SU-DHL-6 (cell line): ENCODE data around the gene LSM14B.

Source experiments
- H2AFZ ChIP-seq: fragments of 200-600 bp; sonication (generic); 2 replicates; pipeline ENCODE4 v1.6.1; 2014; ENCODE audit warnings: low read depth, mild to moderate bottlenecking, moderate library complexity, mixed read lengths, antibody characterized with exemption, low read length; ENCODE audit not compliant: severe bottlenecking
- H3F3A ChIP-seq: fragments of 200-600 bp; shearing (Covaris generic); 2 replicates; pipeline ENCODE4 v1.6.0; 2016; ENCODE audit warnings: antibody characterized with exemption, mild to moderate bottlenecking; ENCODE audit not compliant: insufficient read depth
- H3K27ac ChIP-seq: fragments of 200-600 bp; sonication (generic); 2 replicates; pipeline ENCODE4 v1.5.1; 2016; ENCODE audit warnings: low read depth, mild to moderate bottlenecking, low read length, moderate library complexity, mixed read lengths
- H3K27me3 ChIP-seq: fragments of 200-600 bp; sonication (generic), shearing (Covaris generic); 2 replicates; pipeline ENCODE4 v1.6.0; 2014; ENCODE audit warnings: mild to moderate bottlenecking, low read length
- H3K36me3 ChIP-seq: fragments of 200-600 bp; sonication (generic); 2 replicates; pipeline ENCODE4 v1.6.1; 2014; ENCODE audit warnings: mild to moderate bottlenecking, low read length, mixed read lengths
- H3K4me2 ChIP-seq: fragments of 300-600, 200-600 bp; shearing (Covaris generic), sonication (generic); 2 replicates; pipeline ENCODE4 v1.6.0; 2014; ENCODE audit warnings: low read length, low read depth, mild to moderate bottlenecking; ENCODE audit not compliant: poor library complexity, severe bottlenecking
- H3K4me3 ChIP-seq: fragments of 200-600 bp; sonication (generic); 2 replicates; pipeline ENCODE4 v1.5.1; 2014; ENCODE audit warnings: antibody characterized with exemption, low read length, mild to moderate bottlenecking, mixed read lengths; ENCODE audit not compliant: insufficient read depth, poor library complexity, severe bottlenecking
- H3K79me2 ChIP-seq: fragments of 200-600 bp; sonication (generic); 2 replicates; pipeline ENCODE4 v1.6.1; 2014; ENCODE audit warnings: mild to moderate bottlenecking, low read length, moderate library complexity; ENCODE audit not compliant: insufficient read depth
- H3K9ac ChIP-seq: fragments of 200-600 bp; sonication (generic); 2 replicates; pipeline ENCODE4 v1.7.0; 2014; ENCODE audit warnings: mild to moderate bottlenecking, low read length
- H3K9me2 ChIP-seq: fragments of 200-600 bp; sonication (generic); replicated peaks from 2 replicates; pipeline ENCODE4 v1.6.1; 2014; ENCODE audit warnings: low read length; ENCODE audit not compliant: insufficient read depth
- H3K9me3 ChIP-seq: fragments of 200-600 bp; sonication (generic); 2 replicates; pipeline ENCODE4 v1.6.1; 2014; ENCODE audit warnings: low read length, mixed read lengths; ENCODE audit not compliant: insufficient read depth
- H4K20me1 ChIP-seq: fragments of 200-600 bp; sonication (generic); 2 replicates; pipeline ENCODE4 v1.6.1; 2014; ENCODE audit warnings: low read depth, mild to moderate bottlenecking, antibody characterized with exemption, low read length, moderate library complexity, mixed read lengths
- CTCF ChIP-seq: fragments of 200-600 bp; sonication (generic); IDR thresholded peaks from one replicate; pipeline ENCODE4 v1.5.1; 2017; ENCODE audit warnings: antibody characterized with exemption, mild to moderate bottlenecking, low read length, moderate library complexity; ENCODE audit not compliant: insufficient read depth, poor library complexity, severe bottlenecking
- EZH2phosphoT487 ChIP-seq: fragments of 200-600 bp; sonication (generic), shearing (Covaris generic); conservative IDR thresholded peaks from 2 replicates; pipeline ENCODE4 v1.6.1; 2018; ENCODE audit warnings: mild to moderate bottlenecking, antibody characterized with exemption, low read length, moderate library complexity, mixed read lengths

LSM14B gene

GRCh38 chr20:62133864-62134263, 11.6 kb downstream of the LSM14B start:
- Histone ChIP-seq H3K36me3 (peaks cover 11% of the 10 kb centered on the region), H3K4me2 (no peak overlapping the region), H3F3A (peaks cover 20% of the 10 kb centered on the region), H3K9ac (no peak overlapping the region), H3K79me2 (no peaks in the 10 kb centered on the region), H3K9me2 (no peaks in the 10 kb centered on the region), H3K27me3 (no peaks in the 10 kb centered on the region), H3K4me3 (no peak overlapping the region), H4K20me1 (peaks cover 3% of the 10 kb centered on the region; the same call in 1 of the 2 replicates), H3K27ac (no peak overlapping the region), H2AFZ (no peak overlapping the region), H3K9me3 (no peaks in the 10 kb centered on the region)
- TF ChIP-seq CTCF (no peak), EZH2phosphoT487 (no peak)

GRCh38 chr20:62134735-62135231, 12.5 kb downstream of the LSM14B start:
- Histone ChIP-seq H3K36me3 (peaks cover 15% of the 10 kb centered on the region), H3K9me2 (no peaks in the 10 kb centered on the region), H3F3A (peaks cover 20% of the 10 kb centered on the region), H3K79me2 (peaks cover 6% of the 10 kb centered on the region; the same call in 1 of the 2 replicates), H3K4me3 (no peak overlapping the region), H3K4me2 (no peak overlapping the region), H3K27me3 (no peaks in the 10 kb centered on the region), H4K20me1 (peaks cover 3% of the 10 kb centered on the region; the same call in 1 of the 2 replicates), H3K9ac (no peak overlapping the region), H3K9me3 (no peaks in the 10 kb centered on the region), H3K27ac (no peak overlapping the region), H2AFZ (no peak overlapping the region)
- no peak for TF ChIP-seq EZH2phosphoT487

DNA sequence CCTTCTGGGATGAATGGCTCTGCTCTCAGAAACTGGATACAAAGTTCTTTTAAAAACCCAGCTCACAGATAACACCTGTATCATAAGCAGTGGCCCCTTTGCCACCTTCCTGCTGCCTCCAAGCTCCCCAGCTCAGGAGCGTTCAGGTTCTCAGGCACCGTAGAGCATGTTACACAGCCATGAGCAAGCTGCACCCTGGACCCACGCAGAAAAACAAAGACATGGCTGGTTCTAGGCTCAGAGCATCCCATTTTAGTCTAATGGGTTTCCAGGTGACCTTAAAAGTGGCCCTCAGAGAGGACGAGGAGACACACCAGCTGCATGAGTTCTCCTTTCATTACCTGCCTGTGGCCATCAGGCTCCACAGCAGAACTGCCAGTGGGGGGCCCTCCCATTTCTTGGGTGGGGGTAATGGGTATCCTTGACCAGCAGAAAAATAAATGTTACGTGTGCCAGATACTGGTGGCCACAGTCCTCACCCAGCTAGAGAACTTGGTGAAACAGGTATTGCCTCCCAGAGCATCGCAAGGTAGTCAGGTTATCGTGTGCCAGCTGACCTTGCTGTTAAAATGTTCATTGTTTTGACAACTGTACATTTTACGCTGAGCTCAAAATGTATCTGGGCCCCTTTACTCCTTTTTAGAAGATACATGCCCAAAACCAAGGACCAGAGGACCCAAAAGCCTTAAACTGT, 13.4 kb downstream of the LSM14B start:
- Histone ChIP-seq H3K79me2 (peaks cover 16% of the 10 kb centered on the region), H3K9me3 (no peaks in the 10 kb centered on the region), H3K9ac (no peak overlapping the region), H3K4me2 (no peak overlapping the region), H2AFZ (no peak overlapping the region), H3K9me2 (no peaks in the 10 kb centered on the region), H3K36me3 (peaks cover 12% of the 10 kb centered on the region), H4K20me1 (peaks cover 3% of the 10 kb centered on the region; the same call in 1 of the 2 replicates), H3K27me3 (no peaks in the 10 kb centered on the region), H3K27ac (no peak overlapping the region), H3F3A (peaks cover 20% of the 10 kb centered on the region), H3K4me3 (no peak overlapping the region)
- no peak for TF ChIP-seq EZH2phosphoT487
- no peak for TF ChIP-seq CTCF
